ENCODE measurements around the gene PCOLCE2.

PCOLCE2 gene

GRCh38 chr3:142818651-142819050 is 70.2 kb downstream of the PCOLCE2 start:
- in situ Hi-C loops (cut with MboI; ENCODE audit: low sequenced_read_pairs): no loop called here

DNA sequence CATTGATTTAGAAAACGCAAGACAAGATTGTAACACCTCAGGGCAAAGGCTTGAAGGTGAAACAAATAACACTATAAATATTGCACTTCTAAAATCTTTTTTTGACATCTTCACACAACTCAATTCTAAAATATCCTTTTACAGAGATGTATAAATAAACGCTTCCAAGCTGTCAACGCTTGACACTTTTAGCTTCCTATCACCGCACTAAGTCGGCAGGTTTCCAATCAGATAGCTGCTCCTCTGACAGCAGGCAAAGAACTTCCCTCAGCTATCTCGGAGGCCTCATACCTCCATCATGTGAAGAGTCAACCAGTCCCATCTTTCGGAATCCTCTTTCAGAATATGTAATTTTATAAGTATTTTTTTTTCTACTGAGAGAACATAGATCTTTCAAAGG is 71.0 kb downstream of the PCOLCE2 start:
- in situ Hi-C loops (cut with MboI; ENCODE audit: low sequenced_read_pairs): no loop called here

DNA sequence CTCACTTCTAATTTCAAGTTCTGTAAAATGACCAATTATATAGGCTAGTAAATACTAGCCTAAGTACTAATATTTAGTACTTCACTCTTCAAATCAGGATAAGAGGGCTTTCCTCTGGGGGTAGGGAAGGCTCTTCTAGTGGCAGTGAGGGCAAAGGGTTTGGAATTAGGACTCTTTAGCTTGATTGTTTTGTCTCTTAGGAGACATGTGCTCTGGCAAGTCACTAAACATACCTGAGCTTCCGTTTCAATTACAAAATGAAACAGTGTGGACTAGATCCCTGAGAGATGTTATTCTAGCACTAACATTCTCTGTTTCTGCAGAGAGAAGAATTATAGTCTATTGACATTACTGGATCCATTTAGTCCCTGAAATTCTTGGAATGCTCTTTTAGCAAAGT is 71.5 kb downstream of the PCOLCE2 start:
- in situ Hi-C loops (cut with MboI; ENCODE audit: low sequenced_read_pairs): no loop called here

GRCh38 chr3:142815803-142816202 is 73.1 kb downstream of the PCOLCE2 start:
- in situ Hi-C loops (cut with MboI; ENCODE audit: low sequenced_read_pairs): no loop called here

- in situ Hi-C loops (cut with MboI; ENCODE audit: low sequenced_read_pairs): no loop called here
Observed at GRCh38 chr3:142809259-142809658, 79.6 kb downstream of the PCOLCE2 start.

DNA sequence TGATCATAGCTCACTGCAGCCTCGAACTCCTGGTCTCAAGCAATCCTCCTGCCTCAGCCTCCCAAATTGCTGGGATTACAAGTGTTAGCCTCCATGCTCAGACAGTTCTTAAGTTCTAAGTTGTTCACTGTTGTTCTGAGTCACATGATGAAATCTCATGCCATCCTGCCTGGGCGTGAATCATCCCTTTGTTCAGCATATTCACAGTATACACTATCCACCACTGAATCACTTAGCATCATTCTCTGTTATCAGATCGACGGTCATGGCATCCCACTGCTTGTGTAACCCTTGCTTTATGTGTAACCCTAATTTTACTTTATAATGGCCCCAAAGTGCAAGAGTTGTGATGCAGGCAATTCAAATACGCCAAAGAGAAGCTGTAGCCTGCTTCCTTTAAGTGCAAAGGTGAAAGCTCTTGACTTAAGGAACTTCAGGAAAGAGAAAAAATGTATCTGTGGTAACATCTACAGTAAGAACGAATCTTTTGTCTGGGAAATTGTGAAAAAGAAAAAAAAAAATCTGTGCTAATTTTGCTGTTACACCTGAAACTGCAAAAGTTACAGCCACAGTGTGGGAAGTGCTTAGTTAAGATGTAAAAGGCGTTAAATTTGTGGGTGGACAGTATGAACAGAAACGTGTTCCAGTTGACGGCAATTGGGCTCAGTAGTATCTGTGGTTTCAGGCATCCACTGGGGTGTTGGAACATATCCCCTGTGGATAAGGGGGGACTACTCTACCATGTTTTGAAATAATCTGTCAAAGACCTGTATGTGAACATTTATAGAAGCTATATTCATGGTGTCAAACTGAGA is 80.6 kb downstream of the PCOLCE2 start:
- in situ Hi-C loops (cut with MboI; ENCODE audit: low sequenced_read_pairs): no loop called here

GRCh38 chr3:142802891-142803290 is 86.0 kb downstream of the PCOLCE2 start:
- in situ Hi-C loops (cut with MboI; ENCODE audit: low sequenced_read_pairs): no loop called here

DNA sequence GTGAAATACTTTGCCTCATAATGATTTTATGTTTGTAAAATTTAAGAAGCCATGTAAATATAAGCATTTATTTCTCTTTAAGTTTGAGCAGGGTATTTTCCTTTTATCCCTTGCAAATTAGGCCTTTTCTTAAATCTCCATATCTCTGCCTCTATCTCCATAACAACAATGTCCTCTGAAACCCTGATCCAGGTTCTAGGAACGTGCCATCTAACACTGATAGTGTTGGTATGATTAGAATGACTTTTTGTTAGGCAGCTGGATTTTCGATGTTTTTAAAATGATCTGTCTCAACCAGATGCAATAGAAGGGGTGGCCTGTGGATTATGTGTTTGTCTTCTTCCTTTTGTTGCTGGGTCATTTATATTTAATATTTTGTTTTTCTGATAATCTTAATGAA is 87.1 kb downstream of the PCOLCE2 start:
- in situ Hi-C loops (cut with MboI; ENCODE audit: low sequenced_read_pairs): no loop called here

- in situ Hi-C loops (cut with MboI; ENCODE audit: low sequenced_read_pairs): no loop called here
Observed at GRCh38 chr3:142796823-142797222, 92.1 kb downstream of the PCOLCE2 start.

DNA sequence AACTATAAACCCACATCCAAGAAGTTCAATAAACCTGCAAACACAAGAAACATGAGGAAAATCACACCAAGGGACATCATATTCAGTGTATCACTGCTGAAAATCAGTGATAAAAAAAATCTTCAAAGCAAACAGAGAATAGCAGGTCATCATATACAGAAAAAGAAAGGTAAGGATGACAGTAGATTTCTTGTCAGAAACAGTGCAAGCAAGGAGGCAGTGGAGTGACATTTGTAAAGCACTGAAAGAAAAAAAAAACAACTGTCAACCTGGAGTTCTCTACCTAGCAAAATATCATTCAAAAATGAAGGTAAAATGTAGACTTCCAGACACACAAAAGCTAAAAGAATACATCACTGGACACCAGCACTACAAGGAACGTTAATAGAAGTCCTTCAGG is 93.6 kb downstream of the PCOLCE2 start:
- in situ Hi-C loops (cut with MboI; ENCODE audit: low sequenced_read_pairs): no loop called here

- in situ Hi-C loops (cut with MboI; ENCODE audit: low sequenced_read_pairs): no loop called here
Observed at GRCh38 chr3:142794508-142794907, 94.4 kb downstream of the PCOLCE2 start.

DNA sequence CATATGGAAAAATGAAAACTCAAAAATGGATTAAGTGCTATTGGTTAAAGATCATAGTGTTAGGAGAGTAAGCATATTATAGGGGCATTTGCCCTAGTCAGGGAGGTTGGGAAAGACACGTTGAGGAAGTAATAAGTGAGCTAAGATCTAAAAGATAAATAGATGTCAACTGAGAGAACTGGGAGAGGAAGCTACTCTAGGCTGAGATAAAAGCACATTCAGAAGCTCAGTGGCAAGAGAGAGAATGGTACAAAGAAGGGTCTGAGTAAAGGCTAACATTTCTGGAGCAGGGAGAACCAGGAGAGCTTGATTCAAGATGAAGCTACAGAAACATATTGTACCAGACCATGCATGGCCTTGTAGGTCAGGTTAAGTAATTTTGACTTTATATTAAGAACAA is 101.2 kb downstream of the PCOLCE2 start:
- in situ Hi-C loops (cut with MboI; ENCODE audit: low sequenced_read_pairs): no loop called here

DNA sequence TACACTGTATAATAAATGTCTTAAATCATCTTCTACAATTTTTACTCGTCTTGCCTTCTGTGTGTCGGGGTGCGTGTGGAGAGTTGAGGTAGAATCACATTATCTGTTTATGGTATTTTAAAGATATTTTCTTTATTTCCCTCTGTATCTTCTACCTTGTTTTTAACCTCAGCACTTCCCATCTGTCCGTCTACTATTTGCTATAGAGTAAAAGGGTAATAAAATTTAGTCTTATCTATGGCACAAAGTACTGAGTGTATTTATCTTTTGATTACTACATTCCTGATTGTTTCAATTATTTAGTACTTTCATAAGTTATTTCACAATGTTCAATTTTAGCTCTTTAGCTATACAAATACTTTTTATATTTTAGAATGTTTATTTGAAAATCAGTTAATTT is 102.9 kb downstream of the PCOLCE2 start:
- in situ Hi-C loops (cut with MboI; ENCODE audit: low sequenced_read_pairs): no loop called here

GRCh38 chr3:142784228-142784627 is 104.7 kb downstream of the PCOLCE2 start:
- in situ Hi-C loops (cut with MboI; ENCODE audit: low sequenced_read_pairs): no loop called here

DNA sequence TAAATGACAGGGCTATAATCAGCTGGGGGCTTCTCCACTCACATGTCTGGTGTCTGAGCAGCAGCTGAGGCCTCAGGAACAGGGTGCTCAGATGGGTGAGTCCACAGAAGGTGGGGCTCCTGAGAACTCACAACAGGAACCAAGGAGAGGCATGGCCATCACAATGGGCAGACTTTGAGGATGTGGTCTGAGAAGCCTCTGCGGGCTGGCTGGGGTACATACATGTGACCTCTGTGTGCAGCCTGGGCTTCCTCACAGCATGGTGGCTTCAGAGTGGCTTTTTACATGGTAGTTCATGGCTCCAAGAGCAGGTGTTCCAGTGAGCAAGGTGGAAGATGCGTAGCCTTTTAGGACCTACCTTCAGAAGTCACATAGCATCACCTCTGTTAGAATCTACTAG is 106.3 kb downstream of the PCOLCE2 start:
- in situ Hi-C loops (cut with MboI; ENCODE audit: low sequenced_read_pairs): no loop called here

DNA sequence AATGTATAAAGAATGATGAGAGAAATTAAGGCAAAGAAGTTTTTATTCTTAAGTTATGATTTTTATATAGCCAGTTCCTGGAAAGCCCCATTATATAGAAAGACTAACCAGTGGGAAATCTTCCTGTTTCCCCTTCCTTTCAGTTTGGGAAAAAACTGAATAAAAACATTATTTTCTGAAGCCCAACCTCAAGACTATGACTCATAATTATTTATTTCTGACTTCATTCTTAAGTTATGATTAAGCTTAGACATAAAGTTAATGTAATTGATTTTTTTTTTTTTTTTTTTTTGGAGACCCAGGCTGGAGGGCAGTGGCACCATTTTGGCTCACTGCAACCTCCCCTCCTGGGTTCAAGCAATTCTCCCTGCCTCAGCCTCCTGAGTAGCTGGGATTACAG is 109.3 kb downstream of the PCOLCE2 start:
- in situ Hi-C loops (cut with MboI; ENCODE audit: low sequenced_read_pairs): no loop called here

DNA sequence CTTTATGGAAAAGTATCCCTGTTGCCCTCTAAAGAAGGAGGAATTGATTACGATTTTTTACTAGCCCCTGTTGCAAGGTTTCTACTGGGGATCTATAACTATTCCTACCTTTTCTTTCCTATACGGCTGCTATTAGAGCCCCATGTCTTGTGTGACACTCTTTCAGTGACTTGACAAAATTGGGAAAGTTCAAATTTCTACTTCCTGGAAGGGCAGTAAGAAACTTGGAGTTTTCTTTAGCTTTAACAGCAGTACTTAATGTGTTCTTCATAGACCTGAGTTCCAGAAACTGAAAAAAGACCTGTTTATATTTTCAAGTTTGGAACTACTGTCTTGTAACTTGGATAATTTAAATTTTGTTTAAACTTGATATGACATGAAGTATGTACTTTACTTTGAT is 110.3 kb downstream of the PCOLCE2 start:
- in situ Hi-C loops (cut with MboI; ENCODE audit: low sequenced_read_pairs): no loop called here

GRCh38 chr3:142777927-142778326 is 111.0 kb downstream of the PCOLCE2 start:
- in situ Hi-C loops (cut with MboI; ENCODE audit: low sequenced_read_pairs): no loop called here

DNA sequence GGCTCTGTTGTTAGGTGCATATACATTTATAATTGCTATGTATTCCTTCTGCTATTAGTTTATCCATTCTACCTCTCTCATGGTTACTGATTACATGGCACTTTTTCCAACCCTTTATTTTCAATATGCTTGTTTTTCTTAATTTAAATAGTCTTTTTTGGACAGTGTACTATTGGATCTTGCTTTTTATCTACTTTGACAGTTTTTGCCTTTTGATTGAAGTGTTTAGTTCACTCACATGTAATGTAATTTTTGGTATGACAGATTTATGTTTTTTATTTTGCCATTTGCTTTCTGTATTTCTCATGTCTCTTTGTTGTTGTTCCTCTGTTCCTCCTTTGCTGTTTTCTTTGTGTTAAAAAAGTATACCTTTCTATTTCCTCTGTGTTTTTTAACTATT is 120.5 kb downstream of the PCOLCE2 start:
- in situ Hi-C loops (cut with MboI; ENCODE audit: low sequenced_read_pairs): no loop called here
